Body of pancreas (tissue), 4 donors: ENCODE results near the gene PSMD11. TPM values are rescaled to one million over a fixed set of nuclear protein-coding genes. Genes with fewer than 3 reads are reported as not detected.

Experiments used
- ATAC-seq: fragments of 150-250 bp; one replicate; pipeline ENCODE4 v1.9.1; 2016
- DNase-seq, 4 donors: peaks; one replicate each; pipeline ENCODE4 v3.0.0-alpha.2; 2019
- H3K27ac ChIP-seq, 4 donors: fragments of 200-600 bp; sonication (generic); 1 replicate in 3 of 4; 2 replicates in 1 of 4; pipeline versions ENCODE4 v1.5.1 to v1.6.1; 2016 to 2019; ENCODE audit warnings: mild to moderate bottlenecking in 1 of 4, mixed read lengths in 1 of 4, moderate library complexity in 1 of 4
- H3K27me3 ChIP-seq, 2 donors: fragments of 200-600 bp; sonication (generic); one replicate each; pipeline ENCODE4 v1.6.0; 2016; ENCODE audit warnings: mild to moderate bottlenecking in 1 of 2
- H3K36me3 ChIP-seq, 2 donors: fragments of 200-600 bp; sonication (generic); replicated peaks in 1 of 2; 2 replicates each; pipeline ENCODE4 v1.5.1; 2016; ENCODE audit warnings: low read depth in 2 of 2; ENCODE audit not compliant: insufficient read depth in 1 of 2
- H3K4me1 ChIP-seq: fragments of 200-600 bp; sonication (generic); one replicate; pipeline ENCODE4 v1.6.0; 2016
- H3K4me3 ChIP-seq, 2 donors: fragments of 200-600 bp; sonication (generic); 1 replicate in 1 of 2; 2 replicates in 1 of 2; pipeline ENCODE4 v1.5.1; 2016 to 2019
- H3K9me3 ChIP-seq, 3 donors: fragments of 200-600 bp; sonication (generic); 1 replicate in 2 of 3; 2 replicates in 1 of 3; pipeline ENCODE4 v1.5.1; 2016
- POLR2A ChIP-seq, 3 donors: fragments of 450-650 bp; IDR thresholded peaks; one replicate each; pipeline ENCODE4 v1.6.1; 2016; ENCODE audit warnings: antibody characterized with exemption in 3 of 3, mild to moderate bottlenecking in 2 of 3
- WGBS, 2 donors: methylation state at CpG; one replicate each; pipeline ENCODE4 v1.1.5; 2017; 5-methylcytosine and 5-hydroxymethylcytosine counted together
- intact Hi-C: fragments of 100-400 bp; cut with DNase I; formaldehyde crosslinking; loops from one replicate; pipeline ENCODE4 v1.15.1; 2023
- total RNA-seq, 2 donors: library from RNA; depleted of rRNA; stranded (reverse); fragments of >200 nt; gene quantifications; one replicate each; pipeline ENCODE4 v1.1.0, GENCODE V29; 2016
- TF ChIP-seq, protein P1 (sequence below), 7 experiments: fragments of 450-650 bp in 4 of 7; fragments of 200-600 bp in 3 of 7; sonication (generic) in 3 of 7; IDR thresholded peaks; one replicate each; pipeline ENCODE4 v1.5.1; 2016 to 2019; ENCODE audit warnings: antibody characterized with exemption in 7 of 7

The PSMD11 gene
- total RNA-seq, 2 donors from 2014 or later: 18.9 to 24.7 TPM

DNA sequence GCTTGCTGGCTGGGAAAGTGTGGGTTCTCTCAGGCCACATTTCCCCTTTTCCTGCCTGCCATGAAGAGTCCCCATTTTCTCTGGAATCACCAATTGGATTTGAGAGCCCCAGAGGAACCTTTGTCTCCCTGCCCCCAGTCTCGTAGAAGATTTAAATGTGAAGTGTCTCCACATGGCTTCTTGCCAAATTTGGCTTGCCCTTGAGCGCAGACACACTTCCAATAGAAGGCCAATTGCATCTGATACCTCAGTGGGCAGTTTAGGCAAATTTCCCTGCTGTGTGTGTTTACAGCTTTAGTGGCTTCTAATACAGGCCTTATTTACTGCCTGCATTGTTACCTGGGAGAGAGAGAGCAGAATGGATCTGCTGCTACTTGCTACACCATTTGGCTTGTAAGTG lies 72.1 kb downstream of the PSMD11 start:
- intact Hi-C loops: no loop called here
- peaks cover 13% of the 10 kb centered on the region for H3K4me1 ChIP-seq
- DNase-seq (no peak), ATAC-seq (no peak)
- H3K36me3 ChIP-seq: no peaks in the 10 kb centered on the region
- no peaks in the 10 kb centered on the region for H3K9me3 ChIP-seq
- no peaks in the 10 kb centered on the region for H3K27me3 ChIP-seq
- no peak overlapping the region for H3K4me3 ChIP-seq
- TF ChIP-seq, protein P1, sequence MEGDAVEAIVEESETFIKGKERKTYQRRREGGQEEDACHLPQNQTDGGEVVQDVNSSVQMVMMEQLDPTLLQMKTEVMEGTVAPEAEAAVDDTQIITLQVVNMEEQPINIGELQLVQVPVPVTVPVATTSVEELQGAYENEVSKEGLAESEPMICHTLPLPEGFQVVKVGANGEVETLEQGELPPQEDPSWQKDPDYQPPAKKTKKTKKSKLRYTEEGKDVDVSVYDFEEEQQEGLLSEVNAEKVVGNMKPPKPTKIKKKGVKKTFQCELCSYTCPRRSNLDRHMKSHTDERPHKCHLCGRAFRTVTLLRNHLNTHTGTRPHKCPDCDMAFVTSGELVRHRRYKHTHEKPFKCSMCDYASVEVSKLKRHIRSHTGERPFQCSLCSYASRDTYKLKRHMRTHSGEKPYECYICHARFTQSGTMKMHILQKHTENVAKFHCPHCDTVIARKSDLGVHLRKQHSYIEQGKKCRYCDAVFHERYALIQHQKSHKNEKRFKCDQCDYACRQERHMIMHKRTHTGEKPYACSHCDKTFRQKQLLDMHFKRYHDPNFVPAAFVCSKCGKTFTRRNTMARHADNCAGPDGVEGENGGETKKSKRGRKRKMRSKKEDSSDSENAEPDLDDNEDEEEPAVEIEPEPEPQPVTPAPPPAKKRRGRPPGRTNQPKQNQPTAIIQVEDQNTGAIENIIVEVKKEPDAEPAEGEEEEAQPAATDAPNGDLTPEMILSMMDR (IDR thresholded peaks at IDR 0.05): no peak
- TF ChIP-seq POLR2A (IDR thresholded peaks at IDR 0.05): no peak
- no peak overlapping the region for H3K27ac ChIP-seq
- 11 to 17% methylated on average over 2 of the region's 2 CpGs for WGBS, 2 donors

GRCh38 chr17:32516940-32517701 lies 72.8 kb downstream of the PSMD11 start:
- ATAC-seq: no peak
- H3K9me3 ChIP-seq: no peaks in the 10 kb centered on the region
- no peak overlapping the region for H3K27ac ChIP-seq
- no peaks in the 10 kb centered on the region for H3K36me3 ChIP-seq
- no peaks in the 10 kb centered on the region for H3K27me3 ChIP-seq
- DNase-seq: no peak
- 80 to 81% methylated on average over 12 of the region's 12 CpGs for WGBS, 2 donors
- intact Hi-C loops: no loop called here
- TF ChIP-seq, protein P1 (IDR thresholded peaks at IDR 0.05): no peak
- TF ChIP-seq POLR2A (IDR thresholded peaks at IDR 0.05): no peak
- H3K4me3 ChIP-seq: no peak overlapping the region
- H3K4me1 ChIP-seq: peaks cover 13% of the 10 kb centered on the region

- Histone ChIP-seq H3K27me3 (no peaks in the 10 kb centered on the region), H3K9me3 (no peaks in the 10 kb centered on the region), H3K27ac (no peak overlapping the region), H3K4me3 (no peak overlapping the region), H3K4me1 (peaks cover 13% of the 10 kb centered on the region), H3K36me3 (no peaks in the 10 kb centered on the region)
- intact Hi-C loops: no loop called here
- TF ChIP-seq, protein P1 (IDR thresholded peaks at IDR 0.05): no peak
- no peak for TF ChIP-seq POLR2A (IDR thresholded peaks at IDR 0.05)
- no peak for ATAC-seq
- no peak for DNase-seq
- WGBS, 2 donors: 93 to 97% methylated on average over 7 of the region's 7 CpGs
Measured at GRCh38 chr17:32517982-32518381, 73.7 kb downstream of the PSMD11 start.

- 52 to 67% methylated on average over 22 to 31 of the region's 31 CpGs for WGBS, 2 donors
- intact Hi-C loops: no loop called here
- Histone ChIP-seq H3K27me3 (no peaks in the 10 kb centered on the region), H3K36me3 (no peaks in the 10 kb centered on the region), H3K27ac (peak overlapping the region in 1 of 4 donors; percentile 10), H3K4me1 (peaks cover 13% of the 10 kb centered on the region), H3K4me3 (no peak overlapping the region), H3K9me3 (no peaks in the 10 kb centered on the region)
- DNase-seq (no peak), ATAC-seq (no peak)
- TF ChIP-seq POLR2A (IDR thresholded peaks at IDR 0.05): no peak
- TF ChIP-seq, protein P1 (IDR thresholded peaks at IDR 0.05): no peak
Measured at GRCh38 chr17:32518646-32519227, 74.4 kb downstream of the PSMD11 start.
